Stimulated activated CD4-positive, alpha-beta T cell treated with anti-CD3 and anti-CD28 coated beads, Interleukin-4, amount 100 ng/mL, for 48 hours (primary cell): ENCODE results near the gene USP5.
A peak's percentile ranks its signal among the peaks of the same experiment; 100 is the strongest.

ENCODE experiments used
- DNase-seq, 2 donors: peaks; one replicate each; pipeline ENCODE4 v3.0.0-alpha.2; 2020; ENCODE audit warnings: low read depth in 2 of 2

The USP5 gene

DNA sequence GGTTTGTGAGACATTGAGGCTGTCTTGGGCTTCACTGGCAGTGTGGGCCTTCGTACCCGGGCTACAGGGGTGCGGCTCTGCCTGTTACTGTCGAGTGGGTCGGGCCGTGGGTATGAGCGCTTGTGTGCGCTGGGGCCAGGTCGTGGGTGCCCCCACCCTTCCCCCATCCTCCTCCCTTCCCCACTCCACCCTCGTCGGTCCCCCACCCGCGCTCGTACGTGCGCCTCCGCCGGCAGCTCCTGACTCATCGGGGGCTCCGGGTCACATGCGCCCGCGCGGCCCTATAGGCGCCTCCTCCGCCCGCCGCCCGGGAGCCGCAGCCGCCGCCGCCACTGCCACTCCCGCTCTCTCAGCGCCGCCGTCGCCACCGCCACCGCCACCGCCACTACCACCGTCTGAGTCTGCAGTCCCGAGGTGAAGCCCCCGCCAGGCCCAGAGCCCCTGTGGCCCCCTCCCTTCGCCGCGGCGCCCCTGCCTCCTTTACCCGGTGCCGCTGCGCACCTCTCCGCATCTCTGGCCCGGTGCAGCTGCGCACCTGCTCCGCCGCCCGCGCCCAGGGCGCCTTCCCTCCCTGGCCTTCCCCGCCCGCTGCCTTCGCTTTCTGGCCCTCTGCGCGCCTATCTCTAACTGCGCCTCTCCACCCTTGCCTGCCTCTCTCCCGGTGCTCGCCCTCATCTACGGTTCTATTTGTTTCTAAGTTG, 62.4 kb downstream of the USP5 start, which contains the start of gene ENO2:
ENO2 (plus strand) TSS at position 335 of the 701 bp plus-strand sequence. CDS start 1,253 bp downstream, outside the sequence.
- peak; percentile 68 to 78 for DNase-seq

DNA sequence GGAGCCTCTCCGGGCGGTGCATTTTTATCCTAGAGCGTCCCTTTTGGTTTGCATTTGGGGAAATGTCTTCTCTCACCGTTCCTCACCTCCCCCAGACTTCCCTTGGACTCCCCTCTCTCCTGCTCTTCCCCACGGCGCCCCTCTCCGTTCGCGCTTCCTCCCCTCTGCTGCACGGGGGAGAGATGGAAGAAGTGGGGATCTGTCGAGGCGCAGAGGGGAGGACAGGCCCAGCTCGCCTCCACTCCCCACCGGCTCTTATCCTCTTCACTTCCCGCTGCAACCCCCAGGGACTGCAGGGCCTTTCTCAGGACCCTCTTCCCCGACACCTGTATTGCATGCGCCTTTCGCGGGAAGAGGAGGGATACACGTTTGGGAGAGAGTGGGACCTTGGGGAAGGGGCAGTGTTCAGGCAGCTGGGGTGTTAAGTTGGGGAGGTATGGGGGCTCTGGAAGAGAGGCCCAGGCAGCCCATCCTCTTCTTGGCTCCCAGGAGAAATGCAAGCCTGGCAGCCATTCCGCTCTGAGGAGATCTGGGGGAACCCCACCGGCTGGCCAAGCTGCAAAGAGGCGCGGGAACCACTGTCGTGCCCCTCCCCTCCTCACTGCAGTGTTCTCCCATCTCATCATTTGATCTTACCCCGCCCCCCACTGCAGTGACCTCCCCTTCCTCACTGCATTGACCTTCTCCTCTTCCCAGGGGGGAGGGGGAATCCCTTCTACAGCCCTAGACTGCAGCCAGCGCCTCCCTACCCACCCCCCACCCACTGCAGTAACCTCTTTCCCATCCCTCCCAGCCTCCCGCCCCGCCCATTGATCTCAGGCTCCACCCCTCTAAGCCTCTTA, 63.2 kb downstream of the USP5 start:
- DNase-seq, result no peak

DNA sequence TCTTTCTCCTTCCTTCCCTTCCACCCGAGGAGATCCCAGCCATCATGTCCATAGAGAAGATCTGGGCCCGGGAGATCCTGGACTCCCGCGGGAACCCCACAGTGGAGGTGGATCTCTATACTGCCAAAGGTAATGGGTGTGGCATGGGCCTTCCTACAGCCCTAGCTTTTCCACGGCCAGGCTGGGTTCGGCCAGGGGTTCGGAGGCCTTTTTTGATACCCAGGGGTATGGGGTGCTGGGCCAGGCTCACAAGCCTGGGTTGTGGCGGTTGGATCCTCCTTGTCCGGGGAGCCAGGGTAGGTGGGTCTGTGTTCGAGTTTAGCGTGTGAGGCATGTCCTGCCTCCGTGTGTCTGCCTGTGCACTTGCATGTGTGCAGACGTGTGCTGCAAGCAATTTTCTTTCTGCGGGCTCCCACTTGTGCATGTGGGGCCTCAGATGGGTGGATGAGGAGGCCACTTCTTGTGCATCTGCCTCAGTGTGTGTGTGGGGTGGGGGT, 63.9 kb downstream of the USP5 start:
- DNase-seq, result no peak
